ENCODE measurements around the gene KSR1.

- no peak for TF ChIP-seq CTCF (IDR thresholded peaks at IDR 0.05)
- no peak for TF ChIP-seq POLR2A (IDR thresholded peaks at IDR 0.05)
Observed at GRCh38 chr17:27575912-27576252, 119.6 kb downstream of the KSR1 start.
